GF-D8 (cell line): Measurements from ENCODE around the gene FASTKD2.

Experiments
- DNase-seq: peaks from one replicate; lab custom pipeline; 2025; lab: John Stamatoyannopoulos, UW

The FASTKD2 gene

DNA sequence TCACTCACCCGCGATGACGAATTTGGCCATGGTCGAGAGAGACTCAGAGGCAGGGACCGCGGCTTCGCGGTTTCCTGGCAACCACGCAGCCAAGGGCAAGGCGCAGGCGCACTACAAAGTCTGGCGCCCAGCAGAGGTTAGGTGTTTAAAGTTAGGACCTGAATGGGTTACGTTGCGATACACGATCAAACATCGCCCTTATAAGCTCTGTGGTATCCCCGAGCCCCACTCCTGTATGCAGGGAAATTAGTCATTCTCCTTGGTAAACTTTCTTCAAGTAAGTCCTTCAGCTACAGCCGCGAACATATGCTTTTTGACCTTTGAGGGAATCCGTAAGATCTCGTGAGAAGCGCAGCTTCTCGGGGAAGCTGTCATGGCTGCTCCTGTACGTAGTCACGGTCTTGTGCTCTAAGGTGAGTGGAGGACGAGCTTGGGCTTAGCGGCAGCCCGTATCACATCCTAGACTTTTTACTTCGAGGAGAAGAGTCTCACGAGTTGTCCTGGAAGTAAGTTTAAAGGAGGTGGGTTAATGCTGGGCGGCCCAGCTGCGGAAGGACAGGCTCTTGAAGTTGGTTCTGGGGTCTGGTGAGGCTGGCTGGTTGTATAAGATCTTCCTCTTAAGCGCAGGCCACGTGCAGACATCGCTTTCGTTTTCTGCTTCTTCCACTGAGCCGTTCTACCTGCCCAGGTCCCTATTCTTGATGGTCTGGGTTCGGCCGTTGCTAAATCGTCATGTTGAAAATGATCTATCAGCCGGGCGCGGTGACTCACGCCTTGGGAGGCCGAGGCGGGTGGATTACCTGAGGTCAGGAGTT lies at the start of gene FASTKD2, which contains the start of gene MDH1B:
Gene FASTKD2 (plus strand): TSS at position 365 of the 815 bp plus-strand sequence. CDS start 1,088 bp downstream, outside the sequence.
Gene MDH1B (minus strand): TSS at position 87 of the 815 bp plus-strand sequence. CDS start 57 bp downstream, at position 30.
- peak; percentile 77 for DNase-seq

DNA sequence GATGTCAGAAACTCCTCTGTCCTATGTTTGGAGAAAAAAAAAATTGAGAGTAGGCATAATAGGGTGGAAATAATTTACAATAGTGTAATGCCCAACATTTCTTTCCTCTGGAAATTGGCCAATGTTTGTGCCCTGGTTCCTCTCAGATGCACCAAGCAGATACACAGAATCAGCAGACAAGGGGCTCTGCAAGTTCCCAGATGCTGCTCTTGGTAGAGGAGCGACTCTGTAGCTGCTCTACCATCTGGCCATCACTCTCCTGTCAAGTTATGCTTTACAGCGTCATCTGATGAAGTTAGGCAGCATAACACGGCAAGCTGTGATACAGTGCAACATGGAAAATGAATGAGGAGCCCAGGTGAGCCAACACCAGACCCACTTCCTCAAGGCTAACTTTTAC lies 48.8 kb upstream of the FASTKD2 start:
- no peak for DNase-seq

DNA sequence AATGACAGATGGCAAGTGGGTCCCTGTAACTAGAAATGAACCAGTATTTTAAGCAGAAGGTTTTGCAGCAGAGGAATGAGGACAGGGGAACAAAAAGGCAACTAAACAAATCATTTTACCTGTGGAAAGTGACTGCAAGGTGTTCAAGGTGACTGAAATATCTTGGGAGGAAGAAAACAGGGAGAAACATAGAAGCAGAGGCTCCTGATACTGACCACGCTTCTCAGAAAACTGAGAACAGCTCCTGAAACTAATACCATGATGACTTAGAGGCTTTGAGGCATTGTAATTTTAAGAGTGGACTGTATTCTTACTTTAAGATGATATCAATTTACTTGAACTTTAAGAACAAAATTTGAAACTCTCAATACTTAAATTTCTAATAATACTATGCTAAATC lies 47.1 kb upstream of the FASTKD2 start, which contains the start of gene DYTN:
Gene DYTN (minus strand): TSS at position 101 of the 400 bp plus-strand sequence. CDS start 117 bp downstream, outside the sequence.
- no peak for DNase-seq

DNA sequence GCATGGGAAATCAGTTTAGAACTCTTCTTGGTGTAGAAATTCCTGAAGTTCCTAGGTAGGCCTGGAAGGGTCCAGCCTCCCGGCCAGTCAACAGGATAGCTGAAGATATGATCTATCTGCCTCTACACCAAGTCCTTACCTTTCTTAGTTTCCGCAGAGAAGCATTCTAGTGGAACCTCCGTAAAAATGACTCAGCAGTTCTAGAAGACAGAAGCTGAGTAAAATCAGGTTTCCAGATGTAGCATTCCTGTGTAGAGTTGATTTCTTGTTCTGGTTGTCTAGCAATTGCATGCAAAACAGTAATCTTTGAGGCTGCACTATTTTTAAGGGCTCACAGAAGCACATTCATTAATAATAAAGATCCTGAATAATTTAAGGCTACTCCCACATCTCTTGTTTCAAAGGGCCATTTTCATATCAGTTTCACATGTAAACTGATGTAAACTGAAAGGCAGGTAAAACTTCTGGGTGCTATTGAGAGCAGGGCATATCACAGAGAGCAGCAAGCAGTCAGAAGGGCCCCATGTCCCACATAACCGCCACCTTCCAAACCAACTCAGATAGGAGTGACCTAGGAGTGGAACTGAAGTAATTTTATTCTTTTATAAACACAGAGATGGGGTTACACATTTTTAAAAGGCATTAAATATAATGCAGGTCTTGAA lies 44.0 kb upstream of the FASTKD2 start:
- DNase-seq = no peak

DNA sequence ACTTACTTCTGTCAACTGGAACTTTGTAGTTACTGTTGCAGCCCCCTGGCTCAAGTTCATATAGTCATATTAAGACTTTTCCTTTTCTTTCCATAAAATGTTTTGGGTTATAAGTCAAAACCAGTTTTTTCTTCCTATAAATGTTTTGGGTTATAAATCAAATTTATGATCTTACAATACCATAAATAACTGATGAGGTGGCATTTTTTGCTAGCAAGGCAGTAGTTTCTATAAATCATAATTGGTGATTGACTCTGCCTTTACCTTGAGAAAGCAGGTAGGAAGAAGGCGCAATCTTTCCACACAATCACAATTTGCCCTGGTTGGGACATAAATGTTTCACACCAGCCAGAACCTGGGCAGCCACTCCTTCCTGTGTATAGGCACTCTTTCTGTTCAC lies 42.1 kb upstream of the FASTKD2 start:
- no peak for DNase-seq

DNA sequence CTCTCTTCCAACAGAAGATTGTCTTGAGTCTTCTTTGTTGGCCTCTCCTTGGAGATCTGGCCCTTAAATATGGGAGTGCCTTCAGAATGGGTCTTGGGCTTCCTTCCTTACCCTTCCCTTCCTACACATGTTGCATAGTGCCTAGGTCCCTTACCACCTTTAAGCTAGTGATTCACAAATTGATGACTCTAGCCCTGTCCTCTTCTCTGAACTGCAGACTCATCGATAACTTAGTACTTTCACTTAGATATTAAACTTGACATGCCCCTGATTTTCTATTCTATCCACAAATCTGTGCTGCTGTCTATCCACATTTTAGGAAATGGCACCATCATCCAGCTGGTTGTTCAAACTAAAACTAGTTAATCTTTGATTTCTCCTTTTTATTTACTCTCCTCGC lies 38.1 kb upstream of the FASTKD2 start:
- DNase-seq = no peak

DNA sequence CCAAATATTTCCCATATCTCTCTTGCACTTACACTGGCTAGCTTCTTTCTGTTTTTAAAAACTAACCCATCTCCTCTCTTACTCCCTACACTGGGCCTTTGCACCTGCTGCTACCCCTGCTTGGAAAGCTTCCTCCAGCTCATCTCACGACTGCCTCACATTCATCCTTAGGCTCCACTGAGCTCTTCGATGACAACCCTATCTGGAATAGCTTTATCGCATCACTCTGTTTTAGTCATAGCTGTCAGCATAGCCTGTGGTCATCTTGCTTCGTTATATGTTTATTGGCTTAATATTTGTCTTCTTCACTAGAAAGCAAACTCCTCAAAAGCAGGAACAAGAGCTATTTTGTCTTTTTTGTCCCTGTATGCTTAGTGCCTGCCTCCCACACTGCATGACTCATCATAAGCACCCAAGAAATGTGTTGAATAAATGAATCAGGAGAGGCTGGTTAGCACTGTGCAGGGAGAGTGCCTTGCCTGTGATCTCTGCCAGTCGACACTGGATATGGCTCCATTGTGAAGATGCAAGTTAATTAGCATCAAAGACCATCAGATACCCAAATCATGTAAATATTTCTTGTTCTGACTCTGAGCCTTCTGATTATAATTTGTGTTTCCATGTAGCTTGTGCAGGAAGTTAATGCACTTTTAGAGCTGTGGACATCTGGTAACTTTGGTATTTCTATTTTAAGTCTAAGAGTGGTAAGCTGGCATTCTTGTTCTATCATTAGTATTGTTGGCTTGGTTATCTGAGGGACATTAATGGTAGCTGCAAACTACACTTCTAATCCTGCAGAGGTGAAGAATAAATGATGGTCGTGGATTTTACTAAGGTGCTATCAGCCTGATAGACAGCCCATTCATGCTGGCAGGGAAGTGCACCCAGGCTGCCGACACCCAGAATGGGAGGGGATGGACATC lies 36.9 kb upstream of the FASTKD2 start:
- no peak for DNase-seq

DNA sequence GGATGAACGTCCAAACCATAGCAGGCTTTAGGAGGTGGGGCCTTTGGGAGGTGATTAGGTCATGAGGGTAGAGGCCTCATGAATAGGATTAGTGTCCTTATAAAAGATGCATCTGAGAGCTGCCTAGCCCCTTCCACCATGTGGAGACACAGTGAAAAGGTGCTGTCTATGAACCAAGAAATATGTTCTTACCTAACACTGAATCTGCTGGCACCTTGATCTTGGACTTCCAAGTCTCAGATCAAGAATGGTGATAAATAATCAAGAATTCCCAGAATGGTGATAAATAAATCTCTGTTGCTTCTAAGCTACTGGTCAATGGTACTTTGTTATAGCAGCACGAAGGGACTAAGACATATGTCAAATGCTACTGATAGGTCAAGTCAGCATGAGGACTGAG lies 32.1 kb upstream of the FASTKD2 start:
- no peak for DNase-seq

DNA sequence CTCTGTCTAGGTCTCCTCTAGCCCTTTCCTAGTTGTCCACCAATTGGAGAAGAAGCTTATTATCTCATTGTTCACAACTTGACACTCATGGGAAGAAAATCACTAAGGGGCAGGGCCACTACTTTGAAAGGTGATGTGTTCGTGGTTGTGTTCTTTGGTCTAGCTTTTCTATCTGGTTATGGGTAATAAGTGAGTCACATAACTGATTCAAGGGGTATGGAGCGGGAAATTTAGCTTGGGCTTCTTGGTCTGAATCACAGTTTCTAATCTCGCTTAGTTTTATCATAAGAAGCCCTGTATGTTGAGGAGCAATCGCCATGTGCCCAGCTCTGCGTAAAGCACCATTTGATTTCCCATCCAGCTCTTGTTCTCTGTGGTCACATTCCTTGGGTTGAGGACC lies 28.5 kb upstream of the FASTKD2 start:
- DNase-seq = no peak

DNA sequence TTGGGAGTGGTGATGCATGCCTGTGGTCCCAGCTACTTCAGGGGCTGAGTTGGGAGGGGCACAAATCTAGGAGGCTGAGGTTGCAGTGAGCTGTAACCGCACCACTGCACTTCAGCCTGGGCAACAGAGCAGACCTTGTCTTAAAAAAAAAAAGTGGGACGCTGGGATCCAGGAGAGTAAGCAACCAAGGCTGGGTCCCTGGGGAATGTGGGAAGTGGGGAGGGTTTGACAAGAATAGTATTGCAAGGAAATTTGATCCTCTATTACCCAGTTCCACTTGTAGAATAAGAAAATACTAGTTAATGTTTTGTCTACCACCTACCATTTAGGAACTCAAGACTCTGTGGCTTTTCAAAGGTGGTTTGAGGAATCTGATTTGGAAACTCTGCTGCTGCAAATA lies 26.1 kb upstream of the FASTKD2 start:
- no peak for DNase-seq

DNA sequence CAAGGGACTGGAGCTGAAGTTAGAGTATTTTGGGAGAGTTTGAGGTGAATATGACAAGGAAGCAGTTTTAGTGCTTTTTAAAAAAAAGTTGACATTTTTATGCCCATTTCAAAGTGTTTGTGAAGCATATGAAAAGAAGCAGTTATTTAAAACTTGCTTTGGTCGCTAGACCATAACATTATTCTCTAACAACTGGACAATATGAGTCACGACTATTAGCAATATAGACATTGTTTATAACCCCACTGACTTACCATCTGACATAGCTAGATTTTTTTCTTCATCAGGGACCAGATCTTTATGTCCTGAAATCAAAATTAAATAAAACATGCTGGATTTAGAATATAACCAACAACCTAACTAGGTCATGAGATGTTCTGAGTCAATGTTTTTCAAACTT lies 24.6 kb upstream of the FASTKD2 start:
- no peak for DNase-seq

DNA sequence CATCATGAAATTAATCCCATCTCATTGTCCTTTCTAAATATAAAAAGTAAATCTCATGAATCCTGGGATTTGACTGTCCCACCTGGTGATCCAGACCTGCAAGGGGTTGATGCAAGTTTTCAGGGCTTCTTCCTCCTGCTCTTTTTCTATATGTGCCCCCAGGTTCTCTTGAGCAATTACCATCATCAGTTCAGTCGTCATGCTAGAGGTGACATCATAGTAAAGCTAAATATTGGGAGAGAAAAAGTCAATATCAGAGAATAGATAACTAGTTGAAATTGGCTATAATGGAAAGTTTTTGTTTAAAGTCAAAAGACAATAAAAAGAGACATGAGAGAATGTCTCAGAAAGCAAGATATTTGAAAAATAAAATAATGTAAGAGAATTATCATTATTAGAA lies 8.6 kb upstream of the FASTKD2 start:
- no peak for DNase-seq

DNA sequence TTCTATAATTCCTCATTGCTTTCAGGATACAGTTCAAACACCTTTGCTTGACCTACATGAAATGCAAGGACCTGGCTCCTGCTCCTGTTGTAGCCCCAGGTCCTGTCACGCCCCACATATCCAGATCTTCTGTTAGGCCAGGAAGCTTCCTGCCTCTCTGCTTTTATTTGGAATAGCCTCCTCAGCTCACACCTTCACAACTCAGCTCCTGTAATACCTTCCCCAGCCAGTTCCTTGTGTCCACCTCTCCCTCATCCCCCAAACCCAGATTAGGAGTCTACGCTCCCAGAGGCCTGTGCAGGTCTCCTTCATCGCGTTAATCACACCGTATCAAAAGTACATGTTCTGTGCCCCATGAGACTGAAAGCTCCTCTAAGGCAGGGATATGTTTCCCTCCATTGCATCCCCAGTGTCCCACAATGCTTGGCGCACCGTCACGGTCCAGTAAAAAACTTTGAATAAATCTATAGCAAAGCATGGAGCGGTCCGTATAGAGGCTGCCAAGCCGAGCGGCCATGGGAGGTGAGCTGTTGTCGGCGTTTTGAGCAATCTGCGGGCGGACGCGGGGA lies 649 bp upstream of the FASTKD2 start:
- DNase-seq = no peak

DNA sequence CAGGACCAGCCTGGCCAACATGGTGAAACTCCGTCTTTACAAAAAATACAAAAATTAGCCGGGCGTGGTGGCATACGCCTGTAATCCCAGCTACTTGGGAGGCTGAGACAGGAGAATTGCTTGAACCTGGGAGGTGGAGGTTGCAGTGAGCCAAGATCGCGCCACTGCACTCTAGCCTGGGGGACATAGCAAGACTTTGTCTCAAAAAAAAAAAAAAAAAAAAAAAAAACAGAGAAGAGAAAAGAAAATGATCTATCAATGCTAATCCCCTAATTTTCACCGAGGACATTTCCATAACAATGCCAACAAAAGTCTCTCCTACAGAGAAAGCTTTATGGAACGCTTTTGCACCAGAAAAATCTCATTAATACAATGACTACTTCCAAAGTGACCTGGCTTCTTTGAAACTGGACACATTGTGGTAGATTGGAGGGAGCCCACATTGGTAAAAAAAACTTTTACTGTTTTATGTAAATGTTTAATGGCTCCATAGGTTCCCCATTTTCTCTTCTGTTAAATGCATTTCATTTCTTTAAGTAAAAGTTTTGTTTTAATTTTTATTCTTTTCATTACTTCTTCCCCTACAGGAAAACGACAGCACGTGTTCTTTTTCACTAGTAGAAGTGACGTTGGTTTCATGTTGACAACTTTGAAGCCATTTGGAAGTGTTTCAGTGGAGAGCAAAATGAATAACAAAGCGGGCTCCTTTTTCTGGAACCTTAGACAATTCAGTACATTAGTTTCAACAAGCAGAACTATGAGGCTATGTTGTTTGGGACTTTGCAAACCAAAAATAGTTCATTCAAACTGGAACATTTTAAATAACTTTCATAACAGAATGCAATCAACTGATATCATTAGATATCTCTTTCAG lies 888 bp downstream of the FASTKD2 start:
- DNase-seq = no peak

DNA sequence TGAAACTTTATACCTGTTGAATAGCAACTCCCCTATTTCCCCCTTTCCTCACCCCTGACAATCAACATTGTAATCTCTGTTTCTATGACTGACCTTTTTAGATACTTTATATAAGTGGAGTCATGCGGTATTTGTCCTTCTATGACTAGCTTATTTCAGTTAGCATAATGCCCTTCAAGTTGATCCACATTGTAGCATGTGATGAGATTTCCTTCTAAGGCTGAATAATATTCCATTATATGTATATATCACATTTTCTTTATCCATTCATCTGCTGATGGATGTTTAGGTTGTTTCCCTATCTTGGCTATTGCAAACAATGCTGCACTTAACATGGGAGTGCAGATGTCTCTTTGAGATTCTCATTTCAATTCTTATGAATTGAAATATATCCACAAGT lies 9.5 kb downstream of the FASTKD2 start:
- no peak for DNase-seq

DNA sequence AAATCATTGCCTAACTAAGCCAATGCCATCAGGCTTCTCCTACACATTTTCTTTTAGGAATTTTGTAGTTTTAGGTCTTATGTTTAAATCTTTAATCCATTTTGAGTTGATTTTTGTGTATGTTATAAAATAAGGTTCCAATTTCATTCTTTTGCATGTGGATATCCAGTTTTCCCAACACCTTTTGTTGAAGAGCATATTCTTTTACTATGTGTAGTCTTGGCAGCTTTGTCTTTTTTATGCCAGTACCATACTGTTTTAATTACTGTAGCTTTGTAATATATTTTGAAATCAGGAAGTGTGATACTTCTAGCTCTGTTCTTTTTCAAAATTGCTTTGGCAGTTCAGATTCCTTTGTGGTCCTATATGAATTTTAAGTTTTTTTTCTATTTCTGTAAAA lies 11.0 kb downstream of the FASTKD2 start:
- DNase-seq = no peak

DNA sequence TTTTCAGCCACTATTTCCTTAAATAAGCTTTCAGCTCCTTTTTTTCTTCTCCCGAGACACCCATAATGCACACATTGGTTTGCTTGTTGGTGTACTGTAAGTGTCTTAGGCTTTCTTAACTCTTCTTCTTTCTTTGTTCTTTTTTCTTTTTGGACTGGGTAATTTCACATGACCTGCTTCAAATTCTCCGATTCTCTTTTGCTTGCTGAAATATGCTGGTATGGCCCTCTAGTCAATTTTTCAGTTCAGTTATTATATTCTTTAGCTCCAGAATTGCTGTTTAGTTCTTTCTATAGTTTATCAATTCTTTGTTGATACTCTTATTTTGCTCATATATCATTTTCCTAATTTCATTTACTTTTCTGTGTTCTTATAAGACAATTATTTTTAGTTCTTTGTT lies 15.3 kb downstream of the FASTKD2 start:
- no peak for DNase-seq

DNA sequence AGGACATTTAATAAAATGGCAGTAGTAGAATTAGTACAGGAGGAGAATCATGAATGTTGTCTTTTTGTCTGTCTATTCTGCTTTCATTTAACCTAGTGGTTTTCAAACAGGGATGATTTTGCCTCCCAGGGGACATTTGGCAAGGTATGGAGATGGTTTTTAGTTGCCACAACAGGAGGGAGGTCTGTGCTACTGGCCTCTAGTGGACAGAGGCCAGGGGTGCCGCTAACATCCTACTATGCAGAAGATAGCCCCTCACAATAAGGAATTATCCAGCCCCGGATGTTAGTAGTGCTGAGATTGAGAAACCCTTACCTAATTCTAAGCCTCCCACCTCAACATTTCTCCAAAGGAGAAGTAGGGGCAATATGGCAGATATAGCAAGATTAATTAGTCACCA lies 18.3 kb downstream of the FASTKD2 start:
- DNase-seq = no peak

DNA sequence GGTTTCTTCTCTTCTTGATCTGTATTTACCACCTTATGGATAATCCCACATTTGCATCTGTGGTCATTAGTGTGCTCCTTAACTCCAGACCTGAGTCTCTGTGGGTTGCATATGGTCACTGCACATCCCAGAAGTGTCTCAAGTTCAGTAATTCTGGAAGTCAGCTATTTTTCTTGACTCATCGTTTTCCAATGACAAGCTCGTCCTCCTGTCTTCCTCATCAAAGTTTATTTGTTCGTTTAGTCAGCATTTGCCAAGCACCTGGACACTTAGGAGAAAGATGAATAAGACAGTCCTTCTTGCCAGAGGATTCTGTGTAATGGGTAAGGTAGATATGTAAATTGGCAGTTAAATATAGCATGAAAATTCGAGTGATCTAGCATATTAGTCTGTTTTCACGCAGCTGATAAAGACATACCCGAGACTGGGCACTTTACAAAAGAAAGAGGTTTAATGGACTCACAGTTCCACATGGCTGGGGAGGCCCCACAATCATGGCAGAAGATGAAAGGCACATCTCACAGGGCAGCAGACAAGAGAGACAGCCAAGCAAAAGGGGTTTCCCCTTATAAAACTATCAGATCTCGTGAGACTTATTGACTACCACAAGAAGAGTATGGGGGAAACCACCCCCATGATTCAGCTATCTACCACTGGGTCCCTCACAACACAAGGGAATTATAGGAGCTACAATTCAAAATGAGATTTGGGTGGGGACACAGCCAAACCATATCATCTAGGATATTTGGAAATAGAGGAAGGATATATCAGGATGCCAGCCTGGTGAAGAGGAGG lies 19.4 kb downstream of the FASTKD2 start:
- DNase-seq = no peak

DNA sequence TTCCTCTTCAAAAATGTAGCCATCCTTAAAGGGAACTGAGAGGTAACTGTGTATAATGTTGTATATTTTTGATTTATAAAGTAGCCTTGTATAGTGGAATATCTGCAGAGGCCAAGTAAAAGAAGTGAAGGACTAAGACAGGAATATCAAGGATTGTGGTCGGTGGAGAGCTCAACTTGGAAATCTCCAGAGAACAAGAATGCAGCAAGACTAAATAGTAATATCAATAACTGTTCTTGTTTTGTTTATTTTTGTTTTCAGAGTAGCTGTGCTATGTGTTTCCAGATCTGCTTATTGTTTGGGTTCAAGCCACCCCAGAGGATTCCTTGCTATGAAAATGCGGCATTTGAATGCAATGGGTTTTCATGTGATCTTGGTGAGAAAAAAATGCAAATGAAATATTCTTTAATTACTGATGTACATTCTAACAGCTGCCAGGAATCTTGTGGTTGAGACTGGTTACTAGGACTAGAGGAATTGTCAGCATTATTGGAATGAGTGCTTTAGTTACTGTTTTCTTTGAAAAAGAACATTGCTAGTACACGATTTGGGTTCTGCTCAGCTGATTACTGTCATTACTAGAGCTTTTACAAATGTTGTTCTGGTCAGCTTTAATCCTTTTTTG lies 25.0 kb downstream of the FASTKD2 start:
- no peak for DNase-seq
